Osteocyte (in vitro differentiated cells): Measurements from ENCODE around the gene BPI. TPM values are rescaled to one million over a fixed set of nuclear protein-coding genes. Genes with fewer than 3 reads are reported as not detected.

Experiments used
- DNase-seq: peaks from one replicate; pipeline ENCODE4 v3.0.0; 2021; ENCODE audit warnings: mixed read lengths; ENCODE audit not compliant: unreplicated experiment; ENCODE audit errors: extremely low spot score
- H3K27ac Mint-ChIP-seq: one replicate; pipeline ENCODE4 v1.8.0; 2021; ENCODE audit warnings: mild to moderate bottlenecking, mixed read lengths; ENCODE audit not compliant: unreplicated experiment
- H3K27me3 Mint-ChIP-seq: one replicate; pipeline ENCODE4 v1.8.0; 2021; ENCODE audit warnings: mixed read lengths; ENCODE audit not compliant: unreplicated experiment
- H3K36me3 Mint-ChIP-seq: one replicate; pipeline ENCODE4 v1.8.0; 2021; ENCODE audit warnings: mixed read lengths; ENCODE audit not compliant: unreplicated experiment
- H3K4me1 Mint-ChIP-seq: one replicate; pipeline ENCODE4 v1.8.0; 2021; ENCODE audit warnings: mixed read lengths; ENCODE audit not compliant: unreplicated experiment
- H3K4me3 Mint-ChIP-seq: one replicate; pipeline ENCODE4 v1.8.0; 2021; ENCODE audit warnings: mild to moderate bottlenecking, moderate library complexity, mixed read lengths; ENCODE audit not compliant: unreplicated experiment
- H3K9me3 Mint-ChIP-seq: one replicate; pipeline ENCODE4 v1.8.0; 2021; ENCODE audit warnings: mixed read lengths; ENCODE audit not compliant: unreplicated experiment
- CTCF ChIP-seq: fragments of 200-600 bp; sonication (generic); IDR thresholded peaks from 2 replicates; pipeline ENCODE4 v1.5.0; 2021; ENCODE audit warnings: antibody characterized with exemption, mild to moderate bottlenecking, moderate library complexity
- total RNA-seq: library from RNA; stranded (reverse); gene quantifications from 2 replicates; pipeline ENCODE4 v1.2.1, GENCODE V29; 2021

Gene BPI
- total RNA-seq, 1 donor from 2014 or later: 8.5 TPM

- peak overlapping the region; percentile 76 for H3K27ac Mint-ChIP-seq
- H3K4me1 Mint-ChIP-seq: peaks cover 56% of the 10 kb centered on the region
- H3K4me3 Mint-ChIP-seq: no peak overlapping the region
- no peak for TF ChIP-seq CTCF
- DNase-seq: no peak
- peaks cover 3% of the 10 kb centered on the region for H3K36me3 Mint-ChIP-seq
- no peaks in the 10 kb centered on the region for H3K27me3 Mint-ChIP-seq
- H3K9me3 Mint-ChIP-seq: no peaks in the 10 kb centered on the region
Observed at GRCh38 chr20:38291966-38292365, 12.0 kb upstream of the BPI start.

- no peak for DNase-seq
- peaks cover 43% of the 10 kb centered on the region for H3K4me1 Mint-ChIP-seq
- H3K4me3 Mint-ChIP-seq: no peak overlapping the region
- no peaks in the 10 kb centered on the region for H3K9me3 Mint-ChIP-seq
- no peak for TF ChIP-seq CTCF
- H3K36me3 Mint-ChIP-seq: peaks cover 3% of the 10 kb centered on the region
- no peaks in the 10 kb centered on the region for H3K27me3 Mint-ChIP-seq
- no peak overlapping the region for H3K27ac Mint-ChIP-seq
Observed at GRCh38 chr20:38293491-38294065, 10.4 kb upstream of the BPI start.

GRCh38 chr20:38294076-38294591, 9.8 kb upstream of the BPI start:
- Mint-ChIP-seq H3K9me3 (no peaks in the 10 kb centered on the region), H3K36me3 (peaks cover 3% of the 10 kb centered on the region), H3K4me3 (no peak overlapping the region), H3K27me3 (no peaks in the 10 kb centered on the region), H3K27ac (no peak overlapping the region), H3K4me1 (peaks cover 44% of the 10 kb centered on the region)
- TF ChIP-seq CTCF: no peak
- no peak for DNase-seq

- no peak for DNase-seq
- H3K9me3 Mint-ChIP-seq: no peaks in the 10 kb centered on the region
Observed at GRCh38 chr20:38295811-38296210, 8.1 kb upstream of the BPI start.

GRCh38 chr20:38296433-38296832, 7.5 kb upstream of the BPI start:
- Mint-ChIP-seq H3K4me3 (no peak overlapping the region), H3K9me3 (no peaks in the 10 kb centered on the region), H3K4me1 (peaks cover 31% of the 10 kb centered on the region), H3K27me3 (peaks cover 3% of the 10 kb centered on the region), H3K36me3 (peaks cover 3% of the 10 kb centered on the region), H3K27ac (no peak overlapping the region)
- DNase-seq: no peak
- TF ChIP-seq CTCF: no peak

More at GRCh38 chr20:38295811-38296210, 8.1 kb upstream of the BPI start:
- H3K27me3 Mint-ChIP-seq: no peaks in the 10 kb centered on the region
- peaks cover 3% of the 10 kb centered on the region for H3K36me3 Mint-ChIP-seq
- H3K4me3 Mint-ChIP-seq: no peak overlapping the region
- no peak for TF ChIP-seq CTCF
- no peak overlapping the region for H3K27ac Mint-ChIP-seq
- H3K4me1 Mint-ChIP-seq: peaks cover 37% of the 10 kb centered on the region
